Neural crest cell (in vitro differentiated cells): Measurements from ENCODE around the gene FBL. TPM values are rescaled to one million over a fixed set of nuclear protein-coding genes. Genes with fewer than 3 reads are reported as not detected.

Experiments used
- DNase-seq: peaks from one replicate; pipeline ENCODE4 v3.0.0; 2021; ENCODE audit warnings: low read depth, mixed read lengths, low spot score
- H3K27ac Mint-ChIP-seq: one replicate; pipeline ENCODE4 v1.8.0; 2021; ENCODE audit warnings: mild to moderate bottlenecking, mixed read lengths; ENCODE audit not compliant: unreplicated experiment
- H3K27me3 Mint-ChIP-seq: 2 replicates; pipeline ENCODE4 v1.8.0; 2021; ENCODE audit warnings: low read depth, mild to moderate bottlenecking, mixed read lengths
- H3K36me3 Mint-ChIP-seq: 2 replicates; pipeline ENCODE4 v1.8.0; 2021; ENCODE audit warnings: low read depth, mild to moderate bottlenecking, mixed read lengths
- H3K4me1 Mint-ChIP-seq: 2 replicates; pipeline ENCODE4 v1.8.0; 2021; ENCODE audit warnings: mixed read lengths
- H3K4me3 Mint-ChIP-seq: one replicate; pipeline ENCODE4 v1.8.0; 2021; ENCODE audit warnings: mild to moderate bottlenecking, mixed read lengths
- H3K9me3 Mint-ChIP-seq: 2 replicates; pipeline ENCODE4 v1.8.0; 2021; ENCODE audit warnings: mixed read lengths
- CTCF ChIP-seq: fragments of 200-600 bp; sonication (generic); conservative IDR thresholded peaks from 2 replicates; pipeline ENCODE4 v1.5.0; 2021; ENCODE audit warnings: antibody characterized with exemption, mild to moderate bottlenecking
- total RNA-seq: library from RNA; stranded (reverse); gene quantifications from 2 replicates; pipeline ENCODE4 v1.2.1, GENCODE V29; 2021

The FBL gene
- total RNA-seq, 1 donor from 2014 or later = 473 TPM

- Mint-ChIP-seq H3K9me3 (no peaks in the 10 kb centered on the region), H3K27ac (peak within 1 kb of the TSS; percentile 86), H3K36me3 (peaks cover 32% of the 10 kb centered on the region), H3K4me1 (peaks cover 33% of the 10 kb centered on the region), H3K4me3 (peak within 1 kb of the TSS; percentile 89), H3K27me3 (peaks cover 4% of the 10 kb centered on the region)
- peak; percentile 94 for DNase-seq
- TF ChIP-seq CTCF = no peak
These were observed 12.5 kb downstream of the FBL start, which contains the start of gene DYRK1B for GRCh38 chr19:39833464-39834286. Gene DYRK1B, minus strand, starts transcription at chr19:39834162. Its CDS starts 2,295 bp downstream, at chr19:39831867.

- DNase-seq = no peak
- Mint-ChIP-seq H3K36me3 (peaks cover 33% of the 10 kb centered on the region), H3K27ac (peak overlapping the region; percentile 86), H3K9me3 (no peaks in the 10 kb centered on the region), H3K4me1 (peaks cover 33% of the 10 kb centered on the region), H3K4me3 (peak overlapping the region; percentile 89), H3K27me3 (peaks cover 4% of the 10 kb centered on the region)
- no peak for TF ChIP-seq CTCF
These were observed 13.1 kb downstream of the FBL start for GRCh38 chr19:39833160-39833463.

GRCh38 chr19:39832341-39833083 is 13.7 kb downstream of the FBL start:
- H3K36me3 Mint-ChIP-seq = peaks cover 33% of the 10 kb centered on the region
- no peak for TF ChIP-seq CTCF
- H3K27ac Mint-ChIP-seq = peak overlapping the region; percentile 86
- DNase-seq = no peak
- H3K4me1 Mint-ChIP-seq = peaks cover 33% of the 10 kb centered on the region
- peak overlapping the region; percentile 89 for H3K4me3 Mint-ChIP-seq
- no peaks in the 10 kb centered on the region for H3K9me3 Mint-ChIP-seq
- peaks cover 4% of the 10 kb centered on the region for H3K27me3 Mint-ChIP-seq

GRCh38 chr19:39831679-39832078 is 14.5 kb downstream of the FBL start:
- Mint-ChIP-seq H3K36me3 (peaks cover 31% of the 10 kb centered on the region), H3K27me3 (peaks cover 4% of the 10 kb centered on the region), H3K9me3 (no peaks in the 10 kb centered on the region), H3K4me1 (peaks cover 33% of the 10 kb centered on the region), H3K4me3 (peak overlapping the region; percentile 89), H3K27ac (peak overlapping the region; percentile 86)
- no peak for TF ChIP-seq CTCF
- DNase-seq = no peak

- no peaks in the 10 kb centered on the region for H3K9me3 Mint-ChIP-seq
- peaks cover 4% of the 10 kb centered on the region for H3K27me3 Mint-ChIP-seq
- peaks cover 27% of the 10 kb centered on the region for H3K36me3 Mint-ChIP-seq
- peak overlapping the region; percentile 78 for H3K27ac Mint-ChIP-seq
- H3K4me1 Mint-ChIP-seq = peaks cover 33% of the 10 kb centered on the region
- TF ChIP-seq CTCF = no peak
- no peak for DNase-seq
- peak overlapping the region; percentile 86 for H3K4me3 Mint-ChIP-seq
These were observed 15.3 kb downstream of the FBL start for GRCh38 chr19:39830847-39831246.
